GM12874 (cell line): ENCODE measurements around the gene AKT1S1.

Experiments used
- CTCF ChIP-seq: IDR thresholded peaks from 2 replicates; pipeline ENCODE4 v1.5.1; 2011; ENCODE audit warnings: low read depth, mild to moderate bottlenecking, control low read depth, low read length, moderate library complexity; ENCODE audit not compliant: insufficient read depth

The AKT1S1 gene

GRCh38 chr19:49854378-49855263 lies 22.5 kb downstream of the AKT1S1 start:
- no peak for TF ChIP-seq CTCF

GRCh38 chr19:49853852-49854377 lies 23.2 kb downstream of the AKT1S1 start:
- TF ChIP-seq CTCF: no peak

- no peak for TF ChIP-seq CTCF
These were observed 24.5 kb downstream of the AKT1S1 start for GRCh38 chr19:49852631-49853126.

- TF ChIP-seq CTCF: no peak
These were observed 25.5 kb downstream of the AKT1S1 start for GRCh38 chr19:49851456-49852259.

- no peak for TF ChIP-seq CTCF
These were observed 26.4 kb downstream of the AKT1S1 start, which contains the start of gene PTOV1 for GRCh38 chr19:49850487-49851342. Gene PTOV1, plus strand, starts transcription at chr19:49851159.

GRCh38 chr19:49850221-49850486 lies 27.0 kb downstream of the AKT1S1 start:
- TF ChIP-seq CTCF: no peak
